Measurements from ENCODE around the gene LY6G6C.

The LY6G6C gene

DNA sequence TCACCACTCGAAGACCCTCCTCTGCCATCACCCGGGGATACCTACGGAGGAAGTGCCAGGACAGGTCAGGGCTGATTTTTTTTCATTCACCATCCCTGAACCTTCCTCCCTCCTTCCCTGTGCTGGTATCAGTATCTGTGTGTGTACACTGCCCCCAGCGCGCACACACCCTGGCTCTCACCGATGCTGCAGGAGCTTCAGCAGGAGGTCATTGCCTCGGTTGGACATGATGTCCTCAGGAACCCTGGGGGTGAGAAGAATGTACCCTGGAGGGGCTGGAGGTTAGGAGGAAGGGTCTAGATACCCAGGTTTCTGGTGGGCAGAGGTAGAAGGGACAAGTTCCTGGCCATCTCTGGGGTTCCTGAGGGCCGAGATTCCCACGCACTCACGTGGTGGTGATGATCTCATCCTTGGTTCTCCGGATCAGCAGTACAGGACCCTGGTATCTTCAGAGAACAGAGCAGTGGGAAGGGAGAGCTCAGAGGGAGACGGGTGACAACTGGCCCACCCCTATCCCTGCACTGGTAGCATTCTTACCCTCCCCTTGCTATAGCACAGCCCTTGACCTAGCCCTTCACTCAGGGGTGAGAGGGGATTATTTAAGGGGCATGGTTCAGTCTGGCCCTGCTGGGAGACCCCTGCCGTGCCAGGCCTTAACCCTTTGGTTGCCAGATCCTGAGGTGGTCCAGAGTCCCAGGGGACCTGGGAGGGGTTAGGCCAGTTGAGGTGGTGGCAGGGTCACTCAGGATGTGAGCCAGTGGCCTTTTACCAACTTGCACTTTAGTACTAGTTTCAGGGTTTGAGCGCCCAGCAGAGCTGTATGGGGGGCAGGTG is 33.5 kb downstream of the LY6G6C start:
- no peaks in the 10 kb centered on the region for H3K27me3 ChIP-seq (ENCODE audit: insufficient read depth, poor library complexity, severe bottlenecking)
- TF ChIP-seq POLR2AphosphoS5 (IDR thresholded peaks at IDR 0.05; ENCODE audit: low read depth), result no peak
- TF ChIP-seq GABPA (IDR thresholded peaks at IDR 0.05; ENCODE audit: low read depth), result no peak
- no peak for TF ChIP-seq SPI1 (IDR thresholded peaks at IDR 0.05; ENCODE audit: borderline replicate concordance, low read depth)
- TF ChIP-seq, protein P1, sequence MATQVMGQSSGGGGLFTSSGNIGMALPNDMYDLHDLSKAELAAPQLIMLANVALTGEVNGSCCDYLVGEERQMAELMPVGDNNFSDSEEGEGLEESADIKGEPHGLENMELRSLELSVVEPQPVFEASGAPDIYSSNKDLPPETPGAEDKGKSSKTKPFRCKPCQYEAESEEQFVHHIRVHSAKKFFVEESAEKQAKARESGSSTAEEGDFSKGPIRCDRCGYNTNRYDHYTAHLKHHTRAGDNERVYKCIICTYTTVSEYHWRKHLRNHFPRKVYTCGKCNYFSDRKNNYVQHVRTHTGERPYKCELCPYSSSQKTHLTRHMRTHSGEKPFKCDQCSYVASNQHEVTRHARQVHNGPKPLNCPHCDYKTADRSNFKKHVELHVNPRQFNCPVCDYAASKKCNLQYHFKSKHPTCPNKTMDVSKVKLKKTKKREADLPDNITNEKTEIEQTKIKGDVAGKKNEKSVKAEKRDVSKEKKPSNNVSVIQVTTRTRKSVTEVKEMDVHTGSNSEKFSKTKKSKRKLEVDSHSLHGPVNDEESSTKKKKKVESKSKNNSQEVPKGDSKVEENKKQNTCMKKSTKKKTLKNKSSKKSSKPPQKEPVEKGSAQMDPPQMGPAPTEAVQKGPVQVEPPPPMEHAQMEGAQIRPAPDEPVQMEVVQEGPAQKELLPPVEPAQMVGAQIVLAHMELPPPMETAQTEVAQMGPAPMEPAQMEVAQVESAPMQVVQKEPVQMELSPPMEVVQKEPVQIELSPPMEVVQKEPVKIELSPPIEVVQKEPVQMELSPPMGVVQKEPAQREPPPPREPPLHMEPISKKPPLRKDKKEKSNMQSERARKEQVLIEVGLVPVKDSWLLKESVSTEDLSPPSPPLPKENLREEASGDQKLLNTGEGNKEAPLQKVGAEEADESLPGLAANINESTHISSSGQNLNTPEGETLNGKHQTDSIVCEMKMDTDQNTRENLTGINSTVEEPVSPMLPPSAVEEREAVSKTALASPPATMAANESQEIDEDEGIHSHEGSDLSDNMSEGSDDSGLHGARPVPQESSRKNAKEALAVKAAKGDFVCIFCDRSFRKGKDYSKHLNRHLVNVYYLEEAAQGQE (IDR thresholded peaks at IDR 0.05; ENCODE audit: insufficient replicate concordance, low read depth), result no peak
- TF ChIP-seq, protein P2, sequence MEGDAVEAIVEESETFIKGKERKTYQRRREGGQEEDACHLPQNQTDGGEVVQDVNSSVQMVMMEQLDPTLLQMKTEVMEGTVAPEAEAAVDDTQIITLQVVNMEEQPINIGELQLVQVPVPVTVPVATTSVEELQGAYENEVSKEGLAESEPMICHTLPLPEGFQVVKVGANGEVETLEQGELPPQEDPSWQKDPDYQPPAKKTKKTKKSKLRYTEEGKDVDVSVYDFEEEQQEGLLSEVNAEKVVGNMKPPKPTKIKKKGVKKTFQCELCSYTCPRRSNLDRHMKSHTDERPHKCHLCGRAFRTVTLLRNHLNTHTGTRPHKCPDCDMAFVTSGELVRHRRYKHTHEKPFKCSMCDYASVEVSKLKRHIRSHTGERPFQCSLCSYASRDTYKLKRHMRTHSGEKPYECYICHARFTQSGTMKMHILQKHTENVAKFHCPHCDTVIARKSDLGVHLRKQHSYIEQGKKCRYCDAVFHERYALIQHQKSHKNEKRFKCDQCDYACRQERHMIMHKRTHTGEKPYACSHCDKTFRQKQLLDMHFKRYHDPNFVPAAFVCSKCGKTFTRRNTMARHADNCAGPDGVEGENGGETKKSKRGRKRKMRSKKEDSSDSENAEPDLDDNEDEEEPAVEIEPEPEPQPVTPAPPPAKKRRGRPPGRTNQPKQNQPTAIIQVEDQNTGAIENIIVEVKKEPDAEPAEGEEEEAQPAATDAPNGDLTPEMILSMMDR (IDR thresholded peaks at IDR 0.05; ENCODE audit: insufficient read depth, low read length), result no peak
- no peak for DNase-seq (ENCODE audit: low read depth in 1 of 2, low spot score in 1 of 2)

DNA sequence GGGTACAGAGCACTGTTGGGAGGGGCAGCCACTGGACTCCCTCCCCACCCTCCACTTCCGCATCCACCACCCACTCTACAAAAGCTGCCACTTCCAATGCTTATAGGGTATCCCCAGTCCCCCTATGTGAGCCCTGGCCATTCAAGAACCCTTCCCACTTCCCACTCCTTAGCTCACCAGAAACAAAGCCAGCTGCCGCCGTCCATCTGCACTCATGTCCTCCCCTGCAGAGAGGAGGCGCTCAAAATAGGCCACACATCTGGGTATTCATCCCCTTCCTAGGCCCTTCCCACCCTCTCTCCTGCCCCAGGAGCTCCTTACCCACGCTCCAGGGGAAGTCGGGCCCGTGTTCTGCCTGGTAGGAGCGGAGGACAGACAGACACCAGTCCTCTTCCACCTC is 34.2 kb downstream of the LY6G6C start:
- Histone ChIP-seq H3K4me3 (replicated peaks; ENCODE audit: insufficient read depth, low read length) (no peak overlapping the region), H3K27me3 (ENCODE audit: insufficient read depth, poor library complexity, severe bottlenecking) (no peaks in the 10 kb centered on the region), H3K27ac (replicated peaks) (no peak overlapping the region)
- DNase-seq (ENCODE audit: low read depth in 1 of 2, low spot score in 1 of 2), result no peak
- TF ChIP-seq SPI1 (IDR thresholded peaks at IDR 0.05; ENCODE audit: borderline replicate concordance, low read depth) (no peak), POLR2AphosphoS5 (IDR thresholded peaks at IDR 0.05; ENCODE audit: low read depth) (no peak), GABPA (IDR thresholded peaks at IDR 0.05; ENCODE audit: low read depth) (no peak)
- TF ChIP-seq, protein P2 (IDR thresholded peaks at IDR 0.05; ENCODE audit: insufficient read depth, low read length), result no peak
- TF ChIP-seq, protein P1 (IDR thresholded peaks at IDR 0.05; ENCODE audit: insufficient replicate concordance, low read depth), result no peak

More for the DNA sequence above, 33.5 kb downstream of the LY6G6C start:
- Histone ChIP-seq H3K4me3 (replicated peaks; ENCODE audit: insufficient read depth, low read length) (no peak overlapping the region), H3K27ac (replicated peaks) (no peak overlapping the region)

DNA sequence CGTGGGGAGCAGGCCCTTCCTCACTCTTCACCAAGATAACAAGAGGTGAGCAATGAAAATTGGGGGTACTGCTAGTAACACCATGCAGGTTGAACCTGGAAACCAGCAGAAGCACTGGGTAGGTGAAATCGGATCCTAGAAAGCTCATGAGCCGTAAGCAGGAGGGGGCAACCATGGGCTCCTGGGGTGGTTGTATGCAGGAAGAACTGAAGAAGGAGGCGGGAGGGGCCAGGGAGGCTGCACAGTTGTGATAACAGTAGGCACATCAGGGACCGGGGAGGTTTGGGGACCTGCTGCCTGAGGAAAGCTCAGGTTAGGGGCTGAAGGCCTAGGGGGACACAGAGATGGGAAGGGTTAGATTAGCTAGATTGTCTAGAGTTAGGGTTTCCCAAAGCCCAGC is 35.1 kb downstream of the LY6G6C start:
- TF ChIP-seq, protein P1 (IDR thresholded peaks at IDR 0.05; ENCODE audit: insufficient replicate concordance, low read depth), result no peak
- TF ChIP-seq POLR2AphosphoS5 (IDR thresholded peaks at IDR 0.05; ENCODE audit: low read depth) (no peak), SPI1 (IDR thresholded peaks at IDR 0.05; ENCODE audit: borderline replicate concordance, low read depth) (no peak), GABPA (IDR thresholded peaks at IDR 0.05; ENCODE audit: low read depth) (no peak)
- TF ChIP-seq, protein P2 (IDR thresholded peaks at IDR 0.05; ENCODE audit: insufficient read depth, low read length), result no peak
- Histone ChIP-seq H3K4me3 (replicated peaks; ENCODE audit: insufficient read depth, low read length) (no peak overlapping the region), H3K27me3 (ENCODE audit: insufficient read depth, poor library complexity, severe bottlenecking) (no peaks in the 10 kb centered on the region), H3K27ac (replicated peaks) (no peak overlapping the region)
- DNase-seq (ENCODE audit: low read depth in 1 of 2, low spot score in 1 of 2), result no peak
